Measurements from ENCODE around the gene GORAB. TPM values are rescaled to one million over a fixed set of nuclear protein-coding genes. Genes with fewer than 3 reads are reported as not detected.

The GORAB gene
- polyA plus RNA-seq, 1 donor (not counting 4 experiments of a cell fraction or from before 2014, with no cell fraction given) = 12.0 TPM

DNA sequence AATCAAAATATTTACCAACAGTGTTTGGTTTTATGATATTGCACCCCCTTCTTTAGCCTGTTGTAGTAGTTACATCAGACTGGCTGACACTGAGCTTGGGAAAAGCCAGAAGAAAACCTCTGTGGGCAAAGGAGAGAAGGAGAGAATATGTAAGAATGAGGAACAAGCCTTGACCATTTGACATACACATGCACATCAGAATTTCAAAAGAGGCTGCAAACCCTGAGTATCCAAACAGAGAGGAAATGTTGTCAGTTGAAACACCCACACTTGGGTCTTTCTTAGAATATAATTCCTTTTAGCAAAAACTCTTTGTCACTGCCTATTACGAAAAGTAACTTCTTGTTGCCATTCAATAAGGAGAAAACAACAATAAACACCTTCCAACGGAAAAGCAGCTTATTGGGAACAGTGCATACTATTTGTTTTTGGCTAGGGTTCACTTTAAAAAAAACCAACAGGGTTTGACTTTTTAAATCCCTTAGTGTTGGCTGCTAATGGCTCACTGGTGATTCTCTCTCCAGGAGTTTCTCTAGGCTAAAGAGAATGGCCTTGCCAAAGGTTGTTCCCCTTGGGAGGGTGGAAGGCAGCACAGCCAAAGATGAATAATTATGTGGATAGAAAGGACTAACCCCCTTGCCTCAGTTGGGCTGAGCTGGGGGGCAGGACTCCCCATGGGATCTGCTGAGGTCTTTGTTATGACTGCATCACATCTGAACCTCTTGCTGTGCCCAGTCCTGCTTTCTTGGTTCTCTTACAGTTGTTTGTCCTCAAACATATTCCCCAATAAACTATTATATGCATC lies 48.9 kb downstream of the GORAB start:
- H3K4me2 ChIP-seq (ENCODE audit: control insufficient read depth, extremely low read depth, insufficient read depth, low read depth, low read length) = no peak overlapping the region
- H3K27me3 ChIP-seq (ENCODE audit: control insufficient read depth, extremely low read depth, insufficient read depth, low read length) = no peaks in the 10 kb centered on the region
- H3K9ac ChIP-seq (ENCODE audit: control insufficient read depth, extremely low read depth, insufficient read depth, low read length) = no peak overlapping the region
- H3K4me1 ChIP-seq (ENCODE audit: control insufficient read depth, extremely low read depth, insufficient read depth, low read length) = peaks cover 6% of the 10 kb centered on the region
- no peaks in the 10 kb centered on the region for H3K79me2 ChIP-seq (ENCODE audit: control insufficient read depth, insufficient read depth, low read length)
- no peaks in the 10 kb centered on the region for H3K9me3 ChIP-seq (ENCODE audit: control insufficient read depth, low read depth, low read length)
- H4K20me1 ChIP-seq (ENCODE audit: control insufficient read depth, extremely low read depth, insufficient read depth, low read length) = no peaks in the 10 kb centered on the region
- no peaks in the 10 kb centered on the region for H3K36me3 ChIP-seq (ENCODE audit: control insufficient read depth in 2 of 2, extremely low read depth in 1 of 2, insufficient read depth in 2 of 2, low read length in 2 of 2)
- dilution Hi-C loops (cut with MboI; ENCODE audit: extremely low pct_ligation_motif_present, low sequenced_read_pairs) = no loop called here
- no peak overlapping the region for H2AFZ ChIP-seq (ENCODE audit: control insufficient read depth, low read length)
- no peak for FAIRE-seq
- no peak for DNase-seq (ENCODE audit: low read depth, low spot score)
- H3K4me3 ChIP-seq (ENCODE audit: control insufficient read depth in 2 of 3, extremely low read depth in 1 of 3, insufficient read depth in 2 of 3, low read depth in 1 of 3, low read length in 3 of 3) = no peak overlapping the region
- no peaks in the 10 kb centered on the region for H3K9me1 ChIP-seq (ENCODE audit: control insufficient read depth, extremely low read depth, insufficient read depth, low read length)
- TF ChIP-seq, protein P1, sequence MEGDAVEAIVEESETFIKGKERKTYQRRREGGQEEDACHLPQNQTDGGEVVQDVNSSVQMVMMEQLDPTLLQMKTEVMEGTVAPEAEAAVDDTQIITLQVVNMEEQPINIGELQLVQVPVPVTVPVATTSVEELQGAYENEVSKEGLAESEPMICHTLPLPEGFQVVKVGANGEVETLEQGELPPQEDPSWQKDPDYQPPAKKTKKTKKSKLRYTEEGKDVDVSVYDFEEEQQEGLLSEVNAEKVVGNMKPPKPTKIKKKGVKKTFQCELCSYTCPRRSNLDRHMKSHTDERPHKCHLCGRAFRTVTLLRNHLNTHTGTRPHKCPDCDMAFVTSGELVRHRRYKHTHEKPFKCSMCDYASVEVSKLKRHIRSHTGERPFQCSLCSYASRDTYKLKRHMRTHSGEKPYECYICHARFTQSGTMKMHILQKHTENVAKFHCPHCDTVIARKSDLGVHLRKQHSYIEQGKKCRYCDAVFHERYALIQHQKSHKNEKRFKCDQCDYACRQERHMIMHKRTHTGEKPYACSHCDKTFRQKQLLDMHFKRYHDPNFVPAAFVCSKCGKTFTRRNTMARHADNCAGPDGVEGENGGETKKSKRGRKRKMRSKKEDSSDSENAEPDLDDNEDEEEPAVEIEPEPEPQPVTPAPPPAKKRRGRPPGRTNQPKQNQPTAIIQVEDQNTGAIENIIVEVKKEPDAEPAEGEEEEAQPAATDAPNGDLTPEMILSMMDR (optimal IDR thresholded peaks at IDR 0.05 in 1 of 3, IDR thresholded peaks at IDR 0.05 in 1 of 3, conservative IDR thresholded peaks at IDR 0.05 in 1 of 3; ENCODE audit: extremely low read depth in 1 of 3, insufficient read depth in 2 of 3, low read length in 3 of 3) = no peak
- no peak for TF ChIP-seq EZH2 (IDR thresholded peaks at IDR 0.05; ENCODE audit: low read length)
- H3K27ac ChIP-seq (ENCODE audit: control insufficient read depth, insufficient read depth, low read length) = no peak overlapping the region

DNA sequence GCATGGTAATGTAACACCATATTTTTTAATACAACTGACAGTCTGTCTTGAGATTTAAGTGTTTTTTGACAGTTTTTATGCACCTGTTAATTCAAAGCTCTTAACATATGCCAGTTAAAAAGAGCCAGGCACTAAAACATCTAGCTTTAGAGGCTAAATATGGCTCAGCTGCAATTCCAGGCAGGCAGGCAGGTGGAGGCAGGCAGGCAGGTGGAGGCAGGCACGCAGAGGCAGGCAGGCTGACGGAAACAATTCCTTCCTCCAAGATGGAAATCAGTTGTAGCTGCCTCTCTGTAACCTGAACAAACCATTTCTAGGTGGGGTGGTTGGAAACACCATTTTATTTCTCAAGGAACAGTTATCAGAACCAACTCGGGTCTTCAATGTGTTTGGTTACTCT lies 51.2 kb downstream of the GORAB start:
- no peak overlapping the region for H2AFZ ChIP-seq (ENCODE audit: control insufficient read depth, low read length)

More for the DNA sequence above, 51.2 kb downstream of the GORAB start:
- Histone ChIP-seq H3K9me1 (ENCODE audit: control insufficient read depth, extremely low read depth, insufficient read depth, low read length) (no peaks in the 10 kb centered on the region), H3K4me2 (ENCODE audit: control insufficient read depth, extremely low read depth, insufficient read depth, low read depth, low read length) (no peak overlapping the region), H3K36me3 (ENCODE audit: control insufficient read depth in 2 of 2, extremely low read depth in 1 of 2, insufficient read depth in 2 of 2, low read length in 2 of 2) (no peaks in the 10 kb centered on the region), H3K27ac (ENCODE audit: control insufficient read depth, insufficient read depth, low read length) (no peak overlapping the region), H3K4me1 (ENCODE audit: control insufficient read depth, extremely low read depth, insufficient read depth, low read length) (peaks cover 6% of the 10 kb centered on the region), H3K9me3 (ENCODE audit: control insufficient read depth, low read depth, low read length) (no peaks in the 10 kb centered on the region), H3K9ac (ENCODE audit: control insufficient read depth, extremely low read depth, insufficient read depth, low read length) (no peak overlapping the region), H3K27me3 (ENCODE audit: control insufficient read depth, extremely low read depth, insufficient read depth, low read length) (no peaks in the 10 kb centered on the region), H3K4me3 (ENCODE audit: control insufficient read depth in 2 of 3, extremely low read depth in 1 of 3, insufficient read depth in 2 of 3, low read depth in 1 of 3, low read length in 3 of 3) (no peak overlapping the region), H4K20me1 (ENCODE audit: control insufficient read depth, extremely low read depth, insufficient read depth, low read length) (no peaks in the 10 kb centered on the region), H3K79me2 (ENCODE audit: control insufficient read depth, insufficient read depth, low read length) (no peaks in the 10 kb centered on the region)
- FAIRE-seq (peak; percentile 56), DNase-seq (ENCODE audit: low read depth, low spot score) (no peak)
- TF ChIP-seq, protein P1 (optimal IDR thresholded peaks at IDR 0.05 in 1 of 3, IDR thresholded peaks at IDR 0.05 in 1 of 3, conservative IDR thresholded peaks at IDR 0.05 in 1 of 3; ENCODE audit: extremely low read depth in 1 of 3, insufficient read depth in 2 of 3, low read length in 3 of 3) = peak in 2 of 3 experiments; percentile 14 to 54
- TF ChIP-seq EZH2 (IDR thresholded peaks at IDR 0.05; ENCODE audit: low read length) = no peak
- dilution Hi-C loops (cut with MboI; ENCODE audit: extremely low pct_ligation_motif_present, low sequenced_read_pairs) = no loop called here

Data from keratinocyte (primary cell).